ENCODE results near the gene LMBR1.

LMBR1 gene

GRCh38 chr7:156635529-156636385 is 257.2 kb downstream of the LMBR1 start:
- no peak overlapping the region for H3K4me3 ChIP-seq (ENCODE audit: insufficient read length, low read depth)
- DNase-seq (ENCODE audit: low read depth, low spot score), result no peak
- peaks cover 19% of the 10 kb centered on the region; the same call in 1 of the 2 replicates for H3K9me3 ChIP-seq (ENCODE audit: insufficient read depth, low read length)
- TF ChIP-seq YY1 (IDR thresholded peaks at IDR 0.05; ENCODE audit: insufficient read depth, insufficient read length) (no peak), ZNF274 (IDR thresholded peaks at IDR 0.05; ENCODE audit: low read depth, low read length) (no peak), SUZ12 (IDR thresholded peaks at IDR 0.05; ENCODE audit: extremely low read depth, insufficient read depth, insufficient read length) (no peak)
- no peaks in the 10 kb centered on the region for H3K4me1 ChIP-seq (ENCODE audit: insufficient read depth, insufficient read length)
- H3K36me3 ChIP-seq (ENCODE audit: insufficient read depth, insufficient read length, low read length), result no peaks in the 10 kb centered on the region
- H3K27me3 ChIP-seq (ENCODE audit: insufficient read depth, insufficient read length), result no peaks in the 10 kb centered on the region
- no peak overlapping the region for H3K9ac ChIP-seq (ENCODE audit: insufficient read length, low read depth)

- Histone ChIP-seq H3K36me3 (ENCODE audit: insufficient read depth, insufficient read length, low read length) (no peaks in the 10 kb centered on the region), H3K9me3 (ENCODE audit: insufficient read depth, low read length) (peaks cover 20% of the 10 kb centered on the region), H3K4me1 (ENCODE audit: insufficient read depth, insufficient read length) (no peaks in the 10 kb centered on the region), H3K4me3 (ENCODE audit: insufficient read length, low read depth) (no peak overlapping the region), H3K27me3 (ENCODE audit: insufficient read depth, insufficient read length) (no peaks in the 10 kb centered on the region), H3K9ac (ENCODE audit: insufficient read length, low read depth) (no peak overlapping the region)
- TF ChIP-seq ZNF274 (IDR thresholded peaks at IDR 0.05; ENCODE audit: low read depth, low read length) (no peak), YY1 (IDR thresholded peaks at IDR 0.05; ENCODE audit: insufficient read depth, insufficient read length) (no peak), SUZ12 (IDR thresholded peaks at IDR 0.05; ENCODE audit: extremely low read depth, insufficient read depth, insufficient read length) (no peak)
- DNase-seq (ENCODE audit: low read depth, low spot score), result no peak
Measured at GRCh38 chr7:156634117-156634516, 258.9 kb downstream of the LMBR1 start.

GRCh38 chr7:156629873-156630272 is 263.1 kb downstream of the LMBR1 start:
- Histone ChIP-seq H3K4me1 (ENCODE audit: insufficient read depth, insufficient read length) (no peaks in the 10 kb centered on the region), H3K9ac (ENCODE audit: insufficient read length, low read depth) (no peak overlapping the region), H3K36me3 (ENCODE audit: insufficient read depth, insufficient read length, low read length) (no peaks in the 10 kb centered on the region), H3K4me3 (ENCODE audit: insufficient read length, low read depth) (no peak overlapping the region), H3K27me3 (ENCODE audit: insufficient read depth, insufficient read length) (no peaks in the 10 kb centered on the region), H3K9me3 (ENCODE audit: insufficient read depth, low read length) (peaks cover 16% of the 10 kb centered on the region)
- TF ChIP-seq ZNF274 (IDR thresholded peaks at IDR 0.05; ENCODE audit: low read depth, low read length) (no peak), YY1 (IDR thresholded peaks at IDR 0.05; ENCODE audit: insufficient read depth, insufficient read length) (no peak), SUZ12 (IDR thresholded peaks at IDR 0.05; ENCODE audit: extremely low read depth, insufficient read depth, insufficient read length) (no peak)
- no peak for DNase-seq (ENCODE audit: low read depth, low spot score)

GRCh38 chr7:156628562-156628961 is 264.4 kb downstream of the LMBR1 start:
- TF ChIP-seq SUZ12 (IDR thresholded peaks at IDR 0.05; ENCODE audit: extremely low read depth, insufficient read depth, insufficient read length) (no peak), YY1 (IDR thresholded peaks at IDR 0.05; ENCODE audit: insufficient read depth, insufficient read length) (no peak), ZNF274 (IDR thresholded peaks at IDR 0.05; ENCODE audit: low read depth, low read length) (no peak)
- Histone ChIP-seq H3K4me3 (ENCODE audit: insufficient read length, low read depth) (no peak overlapping the region), H3K9me3 (ENCODE audit: insufficient read depth, low read length) (peaks cover 16% of the 10 kb centered on the region), H3K9ac (ENCODE audit: insufficient read length, low read depth) (no peak overlapping the region), H3K36me3 (ENCODE audit: insufficient read depth, insufficient read length, low read length) (no peaks in the 10 kb centered on the region), H3K4me1 (ENCODE audit: insufficient read depth, insufficient read length) (no peaks in the 10 kb centered on the region), H3K27me3 (ENCODE audit: insufficient read depth, insufficient read length) (no peaks in the 10 kb centered on the region)
- no peak for DNase-seq (ENCODE audit: low read depth, low spot score)

Data from NT2/D1 (cell line).